Measurements from ENCODE around the gene AOPEP. TPM values are rescaled to one million over a fixed set of nuclear protein-coding genes. Genes with fewer than 3 reads are reported as not detected.

The AOPEP gene
- total RNA-seq, 1 experiment from 2014 or later = 32.4 TPM

DNA sequence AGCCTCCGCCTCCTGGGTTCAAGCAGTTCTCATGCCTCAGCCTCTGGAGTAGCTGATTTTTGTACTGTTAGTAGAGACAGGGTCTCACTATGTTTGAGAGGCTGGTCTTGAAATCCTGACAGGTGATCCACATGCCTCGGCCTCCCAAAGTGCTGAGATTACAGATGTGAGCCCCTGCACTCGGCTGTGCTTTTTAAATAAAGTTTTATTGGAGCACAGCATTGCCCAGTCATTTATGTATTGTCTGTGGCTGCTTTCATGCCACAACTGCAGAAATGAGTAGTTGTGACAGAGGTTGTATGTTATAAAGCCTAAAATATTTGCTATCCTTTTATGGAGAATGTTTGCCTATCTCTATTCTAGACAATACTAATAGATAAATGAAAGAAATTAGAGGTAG is 169.2 kb downstream of the AOPEP start:
- Mint-ChIP-seq H3K4me3 (ENCODE audit: unreplicated experiment) (no peak overlapping the region), H3K27me3 (ENCODE audit: insufficient read depth, unreplicated experiment) (no peaks in the 10 kb centered on the region), H3K9me3 (ENCODE audit: unreplicated experiment) (peaks cover 15% of the 10 kb centered on the region), H3K36me3 (ENCODE audit: insufficient read depth, unreplicated experiment) (no peaks in the 10 kb centered on the region), H3K4me1 (ENCODE audit: insufficient read depth, unreplicated experiment) (peaks cover 24% of the 10 kb centered on the region), H3K27ac (ENCODE audit: low read depth, unreplicated experiment) (no peak overlapping the region)
- intact Hi-C loops (cut with micrococcal nuclease) = no loop called here
- TF ChIP-seq CTCF (IDR thresholded peaks at IDR 0.05; ENCODE audit: unreplicated experiment) = no peak
- no TSS peak for BruUV-seq (replicated peaks)
- DNase-seq (ENCODE audit: unreplicated experiment) = no peak
- ChIA-PET POLR2A (interaction anchor here (1.0 to 1.2 kb wide), 3 partner anchors 10 to 112 kb away, joined by 3 to 4 read pairs (median 3); no protein-coding TSS in a partner anchor), CTCF (interaction anchor here (0.6 to 1.5 kb wide), 3 partner anchors 9 to 69 kb away, joined by 4 to 6 read pairs (median 4); no protein-coding TSS in a partner anchor)

DNA sequence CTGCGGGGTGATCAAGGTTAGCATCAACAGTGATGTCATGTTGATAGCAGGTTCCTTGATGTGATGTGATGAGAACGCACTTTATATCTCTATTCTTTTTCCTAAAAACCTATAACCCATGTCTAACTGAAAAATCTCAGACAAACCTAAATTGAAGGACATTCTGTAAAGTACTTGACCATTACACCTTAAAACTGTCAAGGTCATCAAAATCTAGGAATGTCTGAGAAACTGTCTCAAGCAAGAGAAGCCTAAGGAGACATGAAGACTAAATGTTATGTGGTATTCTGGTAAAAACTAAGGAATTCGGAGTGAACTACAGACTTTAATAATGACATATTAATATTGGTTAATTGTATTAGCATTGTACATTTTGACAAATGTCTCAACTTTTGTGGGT is 170.0 kb downstream of the AOPEP start:
- H3K9me3 Mint-ChIP-seq (ENCODE audit: unreplicated experiment) = peaks cover 10% of the 10 kb centered on the region
- H3K27ac Mint-ChIP-seq (ENCODE audit: low read depth, unreplicated experiment) = no peak overlapping the region
- no peaks in the 10 kb centered on the region for H3K27me3 Mint-ChIP-seq (ENCODE audit: insufficient read depth, unreplicated experiment)
- DNase-seq (ENCODE audit: unreplicated experiment) = no peak
- no peak for TF ChIP-seq CTCF (IDR thresholded peaks at IDR 0.05; ENCODE audit: unreplicated experiment)
- no TSS peak for BruUV-seq (replicated peaks)
- intact Hi-C loops (cut with micrococcal nuclease) = no loop called here
- CTCF ChIA-PET = interaction anchor here (0.6 to 1.5 kb wide), 2 partner anchors 10 to 113 kb away, joined by 4 to 6 read pairs; no protein-coding TSS in a partner anchor
- no peak overlapping the region for H3K4me3 Mint-ChIP-seq (ENCODE audit: unreplicated experiment)
- POLR2A ChIA-PET = interaction anchor here (1.0 to 6.4 kb wide), 2 partner anchors 16 to 95 kb away, joined by 3 to 55 read pairs; no protein-coding TSS in a partner anchor
- H3K36me3 Mint-ChIP-seq (ENCODE audit: insufficient read depth, unreplicated experiment) = no peaks in the 10 kb centered on the region
- H3K4me1 Mint-ChIP-seq (ENCODE audit: insufficient read depth, unreplicated experiment) = peaks cover 32% of the 10 kb centered on the region

DNA sequence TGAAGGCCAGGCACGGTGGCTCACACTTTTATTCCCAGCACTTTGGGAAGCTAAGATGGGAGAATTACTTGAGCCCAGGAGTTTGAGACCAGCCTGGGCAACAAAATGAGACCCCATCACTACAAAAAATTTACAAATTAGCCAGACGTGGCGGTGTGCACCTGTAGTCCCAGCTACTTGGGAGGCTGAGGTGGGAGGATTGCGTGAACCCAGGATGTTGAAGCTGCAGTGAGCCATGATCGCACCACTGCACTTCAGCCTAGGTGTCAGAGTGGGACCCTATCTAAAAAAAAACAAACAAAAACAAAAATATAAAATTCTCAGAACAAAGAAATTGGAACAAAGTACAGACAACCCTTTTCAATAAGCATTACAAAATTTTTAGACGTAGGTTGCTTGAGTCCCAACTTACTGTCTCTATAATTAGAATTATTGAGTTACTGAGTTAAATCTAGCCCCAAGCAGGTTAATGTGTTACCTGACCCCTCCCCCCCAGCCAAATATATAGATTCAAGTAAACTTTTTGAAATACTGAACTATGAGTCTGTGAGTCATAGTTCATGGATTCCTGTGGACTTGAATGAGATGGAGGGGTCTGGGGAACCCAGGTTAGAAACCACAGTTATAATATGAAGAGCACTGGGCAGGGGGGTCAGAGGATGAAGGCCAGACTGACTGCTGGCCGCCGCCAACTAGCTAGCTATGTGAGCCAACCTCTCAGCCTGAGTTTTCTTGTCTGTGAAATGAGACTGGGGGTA is 173.1 kb downstream of the AOPEP start:
- Mint-ChIP-seq H3K9me3 (ENCODE audit: unreplicated experiment) (no peaks in the 10 kb centered on the region), H3K27ac (ENCODE audit: low read depth, unreplicated experiment) (peak overlapping the region; percentile 97), H3K4me1 (ENCODE audit: insufficient read depth, unreplicated experiment) (peaks cover 30% of the 10 kb centered on the region), H3K4me3 (ENCODE audit: unreplicated experiment) (no peak overlapping the region), H3K36me3 (ENCODE audit: insufficient read depth, unreplicated experiment) (no peaks in the 10 kb centered on the region), H3K27me3 (ENCODE audit: insufficient read depth, unreplicated experiment) (no peaks in the 10 kb centered on the region)
- intact Hi-C loops (cut with micrococcal nuclease) = no loop called here
- no peak for TF ChIP-seq CTCF (IDR thresholded peaks at IDR 0.05; ENCODE audit: unreplicated experiment)
- POLR2A ChIA-PET = interaction anchor here (0.5 to 6.4 kb wide), 12 partner anchors 8 to 778 kb away, joined by 3 to 55 read pairs (median 6); no protein-coding TSS in a partner anchor
- DNase-seq (ENCODE audit: unreplicated experiment) = peak; percentile 18
- CTCF ChIA-PET = interaction anchor here (0.6 to 1.3 kb wide), 4 partner anchors 31 to 366 kb away, joined by 3 to 4 read pairs (median 4); no protein-coding TSS in a partner anchor
- no TSS peak for BruUV-seq (replicated peaks)

GRCh38 chr9:94900222-94901018 is 173.9 kb downstream of the AOPEP start:
- ChIA-PET CTCF (interaction anchor here (0.6 to 1.3 kb wide), 5 partner anchors 9 to 116 kb away, joined by 3 to 4 read pairs (median 3); no protein-coding TSS in a partner anchor), POLR2A (interaction anchor here (0.5 to 6.4 kb wide), 28 partner anchors 9 to 779 kb away, joined by 3 to 55 read pairs (median 5); no protein-coding TSS in a partner anchor)
- Mint-ChIP-seq H3K4me1 (ENCODE audit: insufficient read depth, unreplicated experiment) (peaks cover 30% of the 10 kb centered on the region), H3K27me3 (ENCODE audit: insufficient read depth, unreplicated experiment) (no peaks in the 10 kb centered on the region), H3K27ac (ENCODE audit: low read depth, unreplicated experiment) (peak overlapping the region; percentile 97), H3K36me3 (ENCODE audit: insufficient read depth, unreplicated experiment) (no peaks in the 10 kb centered on the region), H3K4me3 (ENCODE audit: unreplicated experiment) (peak overlapping the region; percentile 64), H3K9me3 (ENCODE audit: unreplicated experiment) (no peaks in the 10 kb centered on the region)
- intact Hi-C loops (cut with micrococcal nuclease) = no loop called here
- peak; percentile 94 for DNase-seq (ENCODE audit: unreplicated experiment)
- TF ChIP-seq CTCF (IDR thresholded peaks at IDR 0.05; ENCODE audit: unreplicated experiment) = no peak
- BruUV-seq (replicated peaks) = no TSS peak

Data from MCF 10A (cell line).